ENCODE results near the gene FNDC3A.

The FNDC3A gene

DNA sequence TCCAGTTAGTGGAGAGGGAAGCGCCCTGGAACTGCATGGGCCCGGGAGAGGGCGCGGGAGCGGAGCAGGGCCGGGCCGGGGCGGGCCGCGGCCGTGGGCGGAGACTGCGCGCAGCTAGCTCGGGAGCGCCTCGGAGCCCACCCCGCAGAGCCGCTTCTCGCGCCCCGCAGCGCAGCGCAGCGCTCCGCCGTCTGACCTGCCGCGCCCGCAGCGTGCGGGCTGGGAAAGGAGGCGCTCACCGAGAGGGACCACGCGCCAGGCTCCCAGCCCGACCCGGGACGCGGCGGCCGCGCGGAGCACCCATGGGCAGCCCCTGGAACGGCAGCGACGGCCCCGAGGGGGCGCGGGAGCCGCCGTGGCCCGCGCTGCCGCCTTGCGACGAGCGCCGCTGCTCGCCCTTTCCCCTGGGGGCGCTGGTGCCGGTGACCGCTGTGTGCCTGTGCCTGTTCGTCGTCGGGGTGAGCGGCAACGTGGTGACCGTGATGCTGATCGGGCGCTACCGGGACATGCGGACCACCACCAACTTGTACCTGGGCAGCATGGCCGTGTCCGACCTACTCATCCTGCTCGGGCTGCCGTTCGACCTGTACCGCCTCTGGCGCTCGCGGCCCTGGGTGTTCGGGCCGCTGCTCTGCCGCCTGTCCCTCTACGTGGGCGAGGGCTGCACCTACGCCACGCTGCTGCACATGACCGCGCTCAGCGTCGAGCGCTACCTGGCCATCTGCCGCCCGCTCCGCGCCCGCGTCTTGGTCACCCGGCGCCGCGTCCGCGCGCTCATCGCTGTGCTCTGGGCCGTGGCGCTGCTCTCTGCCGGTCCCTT, 244.5 kb downstream of the FNDC3A start, which contains the start of gene MLNR:
Gene MLNR (plus strand): TSS at position 303 of the 820 bp plus-strand sequence. CDS start 0 bp downstream, at position 303.
- DNase-seq (ENCODE audit: low read depth): no peak

DNA sequence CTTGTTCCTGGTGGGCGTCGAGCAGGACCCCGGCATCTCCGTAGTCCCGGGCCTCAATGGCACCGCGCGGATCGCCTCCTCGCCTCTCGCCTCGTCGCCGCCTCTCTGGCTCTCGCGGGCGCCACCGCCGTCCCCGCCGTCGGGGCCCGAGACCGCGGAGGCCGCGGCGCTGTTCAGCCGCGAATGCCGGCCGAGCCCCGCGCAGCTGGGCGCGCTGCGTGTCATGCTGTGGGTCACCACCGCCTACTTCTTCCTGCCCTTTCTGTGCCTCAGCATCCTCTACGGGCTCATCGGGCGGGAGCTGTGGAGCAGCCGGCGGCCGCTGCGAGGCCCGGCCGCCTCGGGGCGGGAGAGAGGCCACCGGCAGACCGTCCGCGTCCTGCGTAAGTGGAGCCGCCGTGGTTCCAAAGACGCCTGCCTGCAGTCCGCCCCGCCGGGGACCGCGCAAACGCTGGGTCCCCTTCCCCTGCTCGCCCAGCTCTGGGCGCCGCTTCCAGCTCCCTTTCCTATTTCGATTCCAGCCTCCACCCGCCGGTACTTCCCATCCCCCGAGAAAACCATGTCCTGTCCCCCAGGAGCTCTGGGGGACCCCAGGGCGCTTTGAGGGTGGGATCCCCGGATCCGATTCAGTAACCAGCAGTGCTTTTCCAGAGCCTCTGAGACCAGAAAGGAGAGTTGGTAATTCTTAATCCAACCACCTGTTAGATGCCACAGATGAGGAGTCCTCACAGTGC, 245.3 kb downstream of the FNDC3A start:
- no peak for DNase-seq (ENCODE audit: low read depth)

DNA sequence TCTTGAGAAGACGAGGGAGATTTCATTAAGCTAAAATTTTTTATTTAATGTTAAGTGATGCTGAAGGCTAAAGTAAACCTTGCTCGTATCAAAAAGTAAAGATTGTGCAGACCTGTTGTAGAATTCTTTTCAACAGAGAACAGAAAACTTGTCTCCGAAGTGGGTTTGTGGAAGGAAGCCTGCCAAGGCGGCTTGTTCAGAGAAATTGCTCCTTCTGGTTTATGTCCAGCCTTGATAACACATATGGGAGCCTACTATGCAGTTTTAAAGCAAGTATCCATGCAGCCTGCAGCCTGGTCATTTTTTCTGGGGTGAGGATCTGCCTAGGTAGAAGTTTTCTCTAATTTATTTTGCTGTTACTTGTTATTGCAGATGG, 245.9 kb downstream of the FNDC3A start:
- DNase-seq (ENCODE audit: low read depth): no peak

DNA sequence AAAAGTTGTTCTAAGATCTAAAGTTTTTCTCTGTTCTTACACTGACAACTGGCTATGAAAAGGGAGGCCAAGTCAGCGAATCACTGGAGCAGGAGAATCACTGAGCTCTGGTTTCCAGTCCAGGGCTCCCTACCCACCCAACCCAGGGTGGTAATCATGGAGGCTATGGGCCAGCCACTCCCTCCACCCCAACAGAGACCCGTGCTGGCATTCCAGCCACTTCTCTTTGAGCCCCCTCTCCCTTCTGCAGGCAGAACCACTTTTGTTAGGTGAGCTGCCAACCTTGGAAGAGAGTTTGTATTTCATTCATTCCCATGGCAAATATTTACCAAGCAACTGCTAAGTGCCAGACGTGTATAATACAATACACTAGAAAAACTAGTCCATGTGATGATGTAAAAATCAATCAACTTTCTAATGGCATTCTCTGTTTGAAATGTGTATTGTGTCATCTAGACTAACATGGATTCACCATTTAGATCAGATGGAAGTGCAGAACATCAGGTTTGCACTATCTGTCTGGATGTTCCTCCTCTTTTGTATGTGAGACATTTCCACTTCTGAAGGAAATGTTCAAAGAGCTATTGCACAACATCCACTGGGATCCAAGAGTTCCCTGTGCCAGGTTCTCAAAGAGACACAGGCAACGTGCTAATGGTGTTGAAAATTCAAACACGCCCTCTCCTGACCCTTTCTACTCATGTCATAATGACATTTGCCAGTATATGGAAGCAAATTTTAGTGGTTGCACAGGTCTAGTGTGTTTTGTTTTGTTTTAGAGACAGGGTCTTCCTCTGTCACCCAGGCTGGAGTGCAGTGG, 249.7 kb downstream of the FNDC3A start:
- DNase-seq (ENCODE audit: low read depth): no peak

DNA sequence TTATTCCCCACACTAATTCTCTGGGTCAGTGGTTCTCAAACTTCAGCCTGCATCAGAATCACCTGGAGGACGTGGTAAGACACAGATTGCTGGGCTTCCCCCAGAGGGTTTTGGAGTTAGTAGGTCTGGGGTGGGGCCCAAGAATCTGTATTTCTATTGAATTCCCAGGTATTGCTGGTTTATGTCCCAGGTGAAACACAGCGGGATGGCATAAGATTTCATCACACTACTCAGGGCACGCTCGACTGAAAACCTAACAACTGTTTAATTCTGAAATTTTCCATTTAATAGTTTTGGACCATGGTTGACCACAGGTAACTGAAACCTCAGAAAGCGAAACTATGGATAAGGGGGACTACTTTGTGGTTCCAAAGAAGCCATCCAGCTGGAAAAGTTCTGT, 250.9 kb downstream of the FNDC3A start:
- no peak for DNase-seq (ENCODE audit: low read depth)

DNA sequence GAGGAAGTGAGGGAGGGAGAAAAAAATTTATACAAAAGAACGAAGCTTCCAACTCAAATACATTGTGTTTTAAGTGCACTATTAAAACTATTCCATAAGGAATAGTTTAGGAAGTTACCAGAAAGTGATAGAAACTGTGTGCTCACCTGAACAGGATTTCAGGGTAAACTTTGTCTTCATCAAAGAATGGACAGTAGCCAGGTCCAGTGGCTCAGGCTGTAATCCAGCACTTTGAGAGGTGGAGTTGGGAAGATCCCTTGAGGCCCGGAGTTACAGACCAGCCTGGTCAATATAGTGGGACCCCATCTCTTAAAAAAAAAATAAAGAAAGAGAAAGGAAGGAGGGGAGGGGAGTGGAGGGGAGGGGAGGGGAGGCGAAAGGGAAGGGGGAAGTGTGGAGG, 259.0 kb downstream of the FNDC3A start:
- DNase-seq (ENCODE audit: low read depth): no peak

DNA sequence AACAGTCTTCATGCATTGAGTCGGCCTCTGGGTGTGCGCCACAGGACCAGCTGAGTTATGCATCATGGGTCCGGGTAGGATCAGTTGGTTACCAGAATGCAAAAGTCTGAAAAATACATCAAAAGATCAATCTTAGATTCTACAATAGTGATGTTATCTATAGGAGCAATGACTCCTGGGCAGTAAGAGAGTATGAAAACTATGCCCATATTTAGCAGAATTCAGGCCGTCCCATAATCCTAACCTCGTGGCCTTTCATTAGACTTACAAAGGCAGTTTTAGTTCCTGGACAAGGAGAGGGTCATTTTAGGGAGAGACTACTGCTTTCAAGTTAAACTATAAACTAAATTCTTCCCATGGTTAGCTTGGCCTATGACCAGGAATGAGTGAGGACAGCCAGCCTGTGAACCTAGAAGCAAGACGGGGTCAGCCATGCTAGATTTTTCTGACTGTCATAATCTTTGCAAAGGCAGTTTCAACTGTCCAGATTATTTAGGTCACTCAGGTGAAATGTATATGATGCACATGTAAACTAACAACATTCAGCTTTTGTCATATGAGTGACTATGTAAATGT, 260.2 kb downstream of the FNDC3A start:
- no peak for DNase-seq (ENCODE audit: low read depth)

DNA sequence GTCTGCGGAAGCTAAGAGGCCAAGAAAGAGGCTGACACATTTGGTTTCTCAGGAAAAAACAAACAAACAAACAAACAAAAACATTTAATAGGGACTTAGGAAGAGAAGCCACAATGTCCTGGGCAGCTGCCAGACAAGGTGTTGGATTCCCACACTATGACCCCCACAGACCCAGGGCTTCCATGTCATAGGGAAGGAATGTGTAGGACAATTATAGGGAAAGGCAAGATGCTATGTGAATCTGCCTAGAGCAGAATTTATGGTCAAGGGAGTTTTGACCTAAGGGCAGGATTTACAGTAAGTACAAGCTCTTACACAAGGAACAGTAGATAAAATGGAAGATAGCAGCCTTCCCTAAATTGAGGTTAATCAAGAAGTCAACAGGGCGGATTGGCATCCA, 262.9 kb downstream of the FNDC3A start:
- DNase-seq (ENCODE audit: low read depth): no peak

DNA sequence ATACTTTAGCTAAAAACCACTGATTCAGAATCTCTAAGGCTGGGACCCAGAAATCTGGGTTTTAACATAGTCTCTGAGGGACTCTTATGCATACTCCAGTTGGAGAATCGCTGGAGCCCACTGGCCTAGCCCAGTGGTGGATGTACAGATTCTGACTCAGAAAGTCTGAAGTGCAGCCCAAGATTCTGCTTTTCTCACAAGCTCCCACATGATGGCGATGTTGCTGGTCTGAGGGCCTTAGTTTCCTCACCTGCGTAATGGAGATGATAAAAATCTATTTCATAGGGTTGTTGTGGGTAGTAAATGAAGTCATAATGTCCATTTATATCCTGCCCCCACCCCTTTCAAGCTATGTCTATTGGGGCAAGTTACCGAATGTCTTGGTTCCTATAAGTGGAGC, 264.3 kb downstream of the FNDC3A start:
- no peak for DNase-seq (ENCODE audit: low read depth)

DNA sequence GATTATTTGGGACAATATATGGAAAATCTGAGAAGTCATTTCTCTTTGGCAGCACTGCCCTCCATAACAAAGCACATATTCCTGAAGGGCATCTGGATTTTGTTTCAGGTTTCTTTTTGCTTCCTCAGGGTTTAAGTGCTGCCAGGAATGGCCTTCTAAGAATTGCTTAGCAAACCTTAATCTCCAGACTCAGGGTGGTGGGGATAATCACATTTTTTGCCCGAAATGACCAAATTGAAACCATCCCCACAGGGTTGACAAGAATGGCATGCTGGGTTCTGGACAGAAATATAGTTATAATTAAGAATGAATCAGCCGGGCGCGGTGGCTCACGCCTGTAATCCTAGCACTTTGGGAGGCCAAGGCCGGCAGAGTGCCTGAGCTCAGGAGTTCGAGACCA, 265.6 kb downstream of the FNDC3A start:
- DNase-seq (ENCODE audit: low read depth): no peak

DNA sequence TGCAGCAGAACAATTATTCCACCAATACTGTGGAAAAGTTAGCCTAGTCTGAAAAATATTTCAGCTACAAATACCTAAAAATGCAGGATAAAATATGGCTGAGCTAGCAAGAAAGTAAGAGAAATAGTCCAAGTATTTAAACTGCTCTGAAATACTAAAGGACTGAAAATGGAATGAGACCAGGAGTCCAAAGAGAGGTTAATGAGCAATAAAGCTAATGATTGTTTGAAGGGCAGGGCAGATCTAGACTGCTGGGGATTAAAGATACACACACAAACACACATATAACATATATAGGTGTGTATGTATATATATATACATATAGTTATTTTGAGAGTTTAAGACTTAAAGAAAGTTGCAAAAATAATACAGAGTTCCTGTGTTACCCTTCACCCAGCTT, 269.4 kb downstream of the FNDC3A start:
- no peak for DNase-seq (ENCODE audit: low read depth)

DNA sequence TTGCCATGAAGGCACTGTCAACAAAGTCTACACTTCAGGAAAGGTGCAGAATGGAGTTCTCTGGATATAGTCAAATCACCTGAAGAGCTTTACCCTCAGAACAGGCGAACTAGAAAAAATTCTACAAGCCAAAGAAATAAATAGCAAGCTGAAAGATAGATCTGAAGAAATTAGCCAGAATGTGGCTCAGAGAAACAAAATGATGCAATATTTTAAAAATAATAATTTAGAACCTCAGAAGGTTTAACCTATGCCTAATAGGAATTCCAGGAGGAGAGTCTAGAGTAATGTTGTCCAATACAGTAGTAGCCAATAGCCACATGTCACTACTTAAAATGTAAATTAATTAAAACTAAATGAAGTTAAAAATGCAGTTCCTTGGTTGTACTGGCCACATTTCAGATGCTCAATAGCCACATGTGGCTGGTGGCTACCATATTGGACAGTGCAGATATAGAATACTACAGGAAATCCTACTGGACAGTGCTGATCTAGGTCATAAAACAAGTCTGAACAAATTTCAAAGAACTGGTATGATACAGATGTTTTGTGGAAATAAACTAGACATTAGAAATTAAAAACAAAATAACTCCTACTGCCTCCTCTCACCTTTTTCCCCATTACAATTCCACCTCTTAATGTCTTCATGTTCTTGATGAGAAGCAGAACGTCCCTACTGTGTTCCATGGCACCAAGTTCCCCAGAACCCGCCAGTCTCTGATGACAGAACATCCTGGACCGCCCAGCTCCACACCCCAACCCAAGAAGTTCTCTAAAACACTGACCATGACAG, 271.3 kb downstream of the FNDC3A start:
- no peak for DNase-seq (ENCODE audit: low read depth)

DNA sequence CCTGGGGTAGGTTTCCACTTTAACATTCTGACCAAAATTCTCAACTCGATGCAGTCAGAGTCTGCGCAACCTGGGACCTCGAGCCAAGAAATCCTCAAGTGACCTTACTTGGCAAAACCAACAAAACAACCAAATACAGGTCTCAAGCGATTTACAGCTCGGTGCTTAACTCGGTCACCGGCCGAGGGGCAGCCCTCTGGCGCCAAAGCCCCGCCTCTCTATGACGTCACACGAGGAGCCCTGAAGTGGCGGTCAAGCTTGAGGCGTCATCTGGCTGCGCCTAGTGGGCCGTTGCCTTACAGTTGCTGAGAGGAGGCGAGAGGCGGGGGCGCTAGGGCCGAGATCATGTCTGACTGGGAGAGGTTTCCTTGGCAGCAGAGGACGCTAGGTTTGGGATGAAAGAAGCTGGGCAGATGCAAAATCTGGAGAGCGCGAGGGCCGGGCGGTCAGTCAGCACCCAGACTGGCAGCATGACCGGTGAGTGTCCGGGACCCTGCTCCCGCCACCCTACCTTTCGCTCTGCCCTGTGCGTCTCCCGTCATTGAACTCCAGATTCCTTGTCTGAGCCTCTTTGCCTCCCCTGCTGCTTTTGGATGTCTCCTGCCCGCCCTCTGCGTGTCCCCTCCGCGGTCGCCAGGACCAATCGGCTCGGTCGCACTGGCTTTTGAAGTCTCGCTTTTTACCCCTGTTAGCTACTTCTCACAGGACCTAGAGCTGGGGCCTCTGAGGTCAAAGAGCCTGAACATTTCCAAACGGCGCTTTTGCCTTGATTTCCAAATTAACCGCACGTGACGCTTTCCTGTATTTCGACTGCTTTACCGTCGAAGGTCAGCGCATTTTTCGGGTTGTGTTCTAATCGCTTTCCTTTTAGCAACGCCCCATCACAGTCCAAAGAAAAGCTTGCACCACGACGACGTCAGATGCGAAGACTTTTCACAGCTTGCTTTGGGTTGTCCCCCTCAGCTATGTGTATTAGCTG, 272.2 kb downstream of the FNDC3A start, which contains the start of gene CDADC1:
Gene CDADC1 (plus strand): TSS at position 283 of the 979 bp plus-strand sequence. CDS start 113 bp downstream, at position 396.
- peak; percentile 86 for DNase-seq (ENCODE audit: low read depth)

DNA sequence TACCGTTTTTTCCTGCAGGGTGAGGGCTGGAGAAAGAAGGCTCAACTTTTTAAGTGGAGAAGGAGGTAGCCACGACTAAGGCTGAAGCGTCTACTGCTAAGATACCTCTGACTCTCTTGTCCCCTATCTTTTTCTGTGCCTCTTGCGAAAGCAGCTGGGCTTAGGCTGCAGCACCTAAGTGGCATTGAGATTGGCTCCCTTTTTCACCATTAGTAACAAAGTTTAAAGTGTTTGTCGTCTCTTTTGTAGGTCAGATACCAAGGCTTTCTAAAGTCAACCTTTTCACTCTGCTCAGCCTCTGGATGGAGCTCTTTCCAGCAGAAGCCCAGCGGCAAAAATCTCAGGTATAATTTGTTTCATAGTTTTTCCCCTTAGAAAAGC, 272.9 kb downstream of the FNDC3A start:
- DNase-seq (ENCODE audit: low read depth): no peak

DNA sequence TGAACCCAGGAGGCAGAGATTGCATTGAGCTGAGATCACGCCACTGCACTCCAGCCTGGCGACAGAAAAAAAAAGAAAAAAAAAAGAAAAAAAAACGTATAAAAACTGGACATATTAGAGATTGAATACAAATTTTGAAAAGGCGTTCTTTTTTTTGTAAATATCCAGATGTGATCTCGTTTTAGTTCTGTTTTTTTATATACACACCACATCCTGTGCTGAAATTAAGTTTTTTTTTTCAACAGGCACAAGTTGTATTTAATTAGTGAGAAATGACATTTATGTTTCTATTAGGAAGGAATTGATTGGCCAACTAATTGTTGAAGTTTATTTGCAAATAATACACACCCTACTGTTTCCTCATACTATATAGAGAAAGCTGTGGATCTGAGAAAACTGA, 275.6 kb downstream of the FNDC3A start:
- DNase-seq (ENCODE audit: low read depth): no peak

DNA sequence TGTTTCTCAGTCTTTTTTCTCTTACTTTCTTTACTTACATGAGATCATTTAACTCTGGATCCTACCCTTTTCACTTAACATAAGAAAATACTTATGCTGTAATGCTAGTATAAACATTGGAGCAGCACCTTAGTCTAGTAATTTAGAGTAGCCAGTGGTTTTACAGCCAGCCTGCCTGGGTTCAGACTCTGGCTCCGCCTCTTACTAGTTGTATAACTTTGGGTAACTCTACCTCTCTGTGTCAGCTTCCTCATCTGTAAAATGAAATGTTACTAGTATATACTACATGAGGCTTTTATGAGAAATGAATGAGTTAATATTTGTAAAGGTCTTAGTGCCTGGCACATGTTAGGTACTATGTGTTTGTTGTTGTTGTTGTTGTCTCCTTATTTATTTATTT, 277.6 kb downstream of the FNDC3A start:
- DNase-seq (ENCODE audit: low read depth): no peak

DNA sequence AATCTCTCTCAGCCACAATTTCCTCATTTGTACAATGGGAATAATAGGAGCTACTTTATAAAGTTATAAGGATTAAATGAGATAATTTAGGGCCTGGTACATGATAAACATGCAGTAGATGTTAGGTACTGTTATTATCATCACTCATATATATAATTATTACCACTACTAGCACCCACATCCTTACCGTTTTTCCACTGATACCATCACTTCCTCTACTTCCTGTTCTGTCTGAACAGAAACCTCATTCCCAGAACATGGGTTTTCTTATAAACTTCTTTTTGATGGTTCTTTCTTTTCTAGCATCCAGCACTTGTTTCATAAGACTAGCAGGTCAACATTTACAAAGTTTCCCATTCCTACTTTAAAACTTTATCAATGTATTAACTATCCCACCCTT, 278.3 kb downstream of the FNDC3A start:
- no peak for DNase-seq (ENCODE audit: low read depth)

DNA sequence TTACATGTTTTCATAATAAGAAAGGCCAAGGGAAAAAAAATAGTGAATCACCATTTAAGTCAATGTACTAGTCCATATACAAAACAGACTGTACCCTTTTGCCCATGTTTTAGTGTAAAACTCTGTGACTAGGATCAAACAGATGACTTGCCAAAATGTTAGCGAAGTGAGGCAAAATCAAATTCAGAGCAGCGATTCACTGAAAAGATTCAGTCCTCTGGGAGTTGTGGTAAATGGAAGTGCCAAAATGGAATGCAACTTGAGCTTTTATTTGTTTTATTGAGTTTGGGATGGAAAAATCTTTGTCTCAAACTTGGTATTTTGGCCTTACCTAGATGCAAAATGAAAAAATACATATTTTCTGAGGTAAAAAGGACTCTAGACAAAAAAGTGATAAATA, 281.1 kb downstream of the FNDC3A start:
- no peak for DNase-seq (ENCODE audit: low read depth)

DNA sequence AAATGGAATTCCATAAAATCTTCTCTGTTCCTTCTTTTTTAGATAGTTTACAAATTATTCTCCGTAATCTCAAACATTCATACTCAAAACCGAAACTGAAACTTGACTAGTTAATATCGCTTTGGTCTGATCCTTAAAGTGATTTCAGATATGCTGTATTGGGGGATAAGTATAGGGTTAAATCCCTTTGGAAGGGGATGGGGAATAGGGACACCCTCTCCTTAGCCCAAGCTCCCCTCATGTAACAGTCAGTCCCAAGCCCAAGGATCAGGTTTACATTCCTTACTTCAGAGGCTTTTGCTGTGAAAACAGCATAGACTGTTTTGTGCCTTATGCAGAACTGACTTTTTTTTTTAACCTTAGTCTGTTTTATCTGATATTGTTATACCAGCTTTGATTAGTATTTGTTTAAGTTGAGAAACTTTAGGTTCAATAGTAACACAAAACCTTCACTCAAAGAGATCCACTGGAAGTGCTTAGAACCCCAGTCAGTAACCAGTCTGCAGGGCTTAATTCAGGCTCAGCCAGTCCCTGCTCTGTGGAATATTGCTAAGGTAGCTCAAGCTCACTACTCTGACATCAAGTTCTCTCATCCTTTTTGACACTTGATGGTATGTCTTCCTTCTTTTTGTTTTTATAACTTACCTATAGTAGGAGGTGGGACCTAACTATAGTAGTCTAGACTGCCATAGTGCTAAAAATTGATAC, 282.5 kb downstream of the FNDC3A start:
- DNase-seq (ENCODE audit: low read depth): no peak
